Measurements from ENCODE around the gene SAG. TPM values are rescaled to one million over a fixed set of nuclear protein-coding genes. Genes with fewer than 3 reads are reported as not detected.

SAG gene
- total and polyA plus RNA-seq, 2 of the 13 experiments (the other 11 are each of a cell fraction or from before 2014, with no cell fraction given): not detected

- TF ChIP-seq HNRNPL (IDR thresholded peaks at IDR 0.05; ENCODE audit: low read depth, low read length): 0 out of 2 replicates have a peak, but pooled peaks have one; percentile 60
- peak; percentile 33; the same call in 1 of the 2 replicates for TF ChIP-seq ZNF609 (CRISPR knock-in tag; IDR thresholded peaks at IDR 0.05; ENCODE audit: borderline replicate concordance)
- TF ChIP-seq GABPB1 (CRISPR knock-in tag; IDR thresholded peaks at IDR 0.05): 0 out of 2 replicates have a peak, but pooled peaks have one; percentile 23
- TF ChIP-seq SKIL (CRISPR knock-in tag; IDR thresholded peaks at IDR 0.05; ENCODE audit: borderline replicate concordance): no peak
- no peak; the same call in 1 of the 2 replicates for TF ChIP-seq SALL1 (CRISPR knock-in tag; IDR thresholded peaks at IDR 0.05)
- no peak for TF ChIP-seq ZNF121 (CRISPR knock-in tag; IDR thresholded peaks at IDR 0.05)
- TF ChIP-seq ZFP91 (CRISPR knock-in tag; IDR thresholded peaks at IDR 0.05; ENCODE audit: borderline replicate concordance): peak; percentile 66; the same call in 1 of the 2 replicates
- TF ChIP-seq ZBTB26 (CRISPR knock-in tag; IDR thresholded peaks at IDR 0.05; ENCODE audit: borderline replicate concordance): no peak
- peak; percentile 41; the same call in 1 of the 2 replicates for TF ChIP-seq DMAP1 (CRISPR knock-in tag; IDR thresholded peaks at IDR 0.05)
- TF ChIP-seq ZNF580 (CRISPR knock-in tag; IDR thresholded peaks at IDR 0.05; ENCODE audit: borderline replicate concordance, low read depth): no peak
- no peak for TF ChIP-seq ZSCAN12 (CRISPR knock-in tag; IDR thresholded peaks at IDR 0.05)
- no peak for TF ChIP-seq ZNF749 (CRISPR knock-in tag; IDR thresholded peaks at IDR 0.05; ENCODE audit: borderline replicate concordance)
- peak; percentile 71; the same call in 1 of the 2 replicates for TF ChIP-seq MTERF4 (CRISPR knock-in tag; IDR thresholded peaks at IDR 0.05)
- no peak for TF ChIP-seq SMC3 (IDR thresholded peaks at IDR 0.05; ENCODE audit: low read length)
- peak; percentile 63 for TF ChIP-seq ZBTB14 (CRISPR knock-in tag; IDR thresholded peaks at IDR 0.05)
- no peak for TF ChIP-seq ZNF264 (CRISPR knock-in tag; IDR thresholded peaks at IDR 0.05)
Observed at GRCh38 chr2:233354971-233355574, 47.5 kb downstream of the SAG start (continued).
